GM12878 (cell line): ENCODE data around the gene NARF. TPM values are rescaled to one million over a fixed set of nuclear protein-coding genes. Genes with fewer than 3 reads are reported as not detected.

ENCODE experiments used
- ATAC-seq: fragments of 200-7000 bp; cut with Tn5 transposase; 3 replicates; pipeline ENCODE4 v1.9.1; 2020; ENCODE audit warnings: mild to moderate bottlenecking, moderate library complexity
- BruUV-seq: library from RNA; stranded (reverse); fragments of 400-500 nt; replicated peaks from 2 replicates; lab custom pipeline; 2021; lab: Mats Ljungman, UMichigan
- CTCF ChIA-PET: fragments of 300-600 bp; sonication (Branson Sonifier 250); formaldehyde crosslinking; extraction: SDS; loops from one replicate; lab custom pipeline; 2021; ENCODE audit warnings: inconsistent platforms; lab: Yijun Ruan, JAX
- POLR2A ChIA-PET: fragments of 350-600 bp; formaldehyde crosslinking; extraction: SDS; loops from one replicate; lab custom pipeline; 2021; ENCODE audit warnings: inconsistent platforms; lab: Charles Lee
- RAD21 ChIA-PET: fragments of 300-600 bp; sonication (Branson Sonifier 250); formaldehyde crosslinking; loops from one replicate; lab custom pipeline; 2023; ENCODE audit warnings: antibody characterized with exemption; ENCODE audit not compliant: unreplicated experiment; lab: Charles Lee
- SMC1A ChIA-PET: fragments of 300-600 bp; sonication (Branson Sonifier 250); formaldehyde crosslinking; loops from one replicate; lab custom pipeline; 2023; ENCODE audit not compliant: unreplicated experiment, uncharacterized antibody; lab: Charles Lee
- DNase-seq: peaks from one replicate; pipeline ENCODE4 v3.0.0-alpha.2; 2011; ENCODE audit warnings: low read depth, low spot score
- FAIRE-seq: peaks from 3 replicates; lab custom pipeline; 2011; peaks lifted over from hg19 to GRCh38; lab: Jason Lieb, UNC
- H2AFZ ChIP-seq: 2 replicates; pipeline ENCODE4 v1.6.0; 2011; ENCODE audit warnings: low read depth, low read length, control low read depth; ENCODE audit not compliant: control insufficient read depth
- H3K27ac ChIP-seq: 2 replicates; pipeline ENCODE4 v1.5.1; 2011; ENCODE audit warnings: control low read depth; ENCODE audit not compliant: control insufficient read depth, insufficient read depth
- H3K27me3 ChIP-seq, 2 experiments: replicated peaks in 1 of 2; 2 replicates each; pipeline versions ENCODE4 v1.6.0 to v1.6.1; 2011; ENCODE audit warnings: low read length in 1 of 2; ENCODE audit not compliant: control insufficient read depth in 2 of 2, insufficient read depth in 2 of 2
- H3K36me3 ChIP-seq, 2 experiments: 2 replicates each; pipeline ENCODE4 v1.5.1; 2011; ENCODE audit warnings: low read length in 1 of 2; ENCODE audit not compliant: control insufficient read depth in 2 of 2, insufficient read depth in 2 of 2
- H3K4me1 ChIP-seq: 2 replicates; pipeline ENCODE4 v1.6.1; 2011; ENCODE audit warnings: mild to moderate bottlenecking, low read length, moderate library complexity, mixed read lengths; ENCODE audit not compliant: control insufficient read depth, insufficient read depth
- H3K4me2 ChIP-seq: 2 replicates; pipeline ENCODE4 v1.6.0; 2011; ENCODE audit warnings: control low read depth; ENCODE audit not compliant: control insufficient read depth, insufficient read depth
- H3K4me3 ChIP-seq: fragments of 200-600 bp; sonication (generic); 2 replicates; pipeline ENCODE4 v1.5.1; 2016
- H3K79me2 ChIP-seq: 2 replicates; pipeline ENCODE4 v1.6.0; 2011; ENCODE audit warnings: low read length; ENCODE audit not compliant: control insufficient read depth, insufficient read depth
- H3K9ac ChIP-seq: 2 replicates; pipeline ENCODE4 v1.8.0; 2011; ENCODE audit warnings: low read length, control low read depth, mixed read lengths; ENCODE audit not compliant: control insufficient read depth, insufficient read depth
- H3K9me3 ChIP-seq: replicated peaks from 3 replicates; pipeline ENCODE4 v1.5.1; 2011; ENCODE audit warnings: mild to moderate bottlenecking, low read length; ENCODE audit not compliant: control insufficient read depth, insufficient read depth
- H4K20me1 ChIP-seq: 2 replicates; pipeline ENCODE4 v1.6.0; 2011; ENCODE audit not compliant: control insufficient read depth, insufficient read depth
- BHLHE40 ChIP-seq, 2 experiments: fragments of 450-650 bp in 1 of 2; IDR thresholded peaks; 2 replicates each; pipeline ENCODE4 v1.6.1; 2011 to 2017; ENCODE audit warnings: low read depth in 2 of 2, borderline replicate concordance in 1 of 2, improper control_type of control experiment in 1 of 2, low read length in 1 of 2, mild to moderate bottlenecking in 1 of 2
- CEBPB ChIP-seq, 2 experiments: fragments of 150-350 bp in 1 of 2; IDR thresholded peaks; 2 replicates each; pipeline ENCODE4 v1.6.1; 2012 to 2014; ENCODE audit warnings: low read depth in 2 of 2, low read length in 2 of 2, borderline replicate concordance in 1 of 2, inconsistent platforms in 1 of 2
- MTA3 ChIP-seq: IDR thresholded peaks from 2 replicates; pipeline ENCODE4 v1.6.1; 2012; ENCODE audit warnings: low read length, inconsistent platforms, borderline replicate concordance
- POLR2A ChIP-seq: IDR thresholded peaks from 2 replicates; pipeline ENCODE4 v1.6.1; 2011; ENCODE audit warnings: low read depth, mild to moderate bottlenecking, low read length
- POLR2AphosphoS2 ChIP-seq: IDR thresholded peaks from 2 replicates; pipeline ENCODE4 v1.6.1; 2011; ENCODE audit warnings: low read depth, mild to moderate bottlenecking, low read length, improper control_type of control experiment, moderate library complexity
- SKIL ChIP-seq: fragments of 450-650 bp; IDR thresholded peaks from 2 replicates; pipeline ENCODE4 v1.6.1; 2017; ENCODE audit warnings: mild to moderate bottlenecking, low read depth, inconsistent platforms; ENCODE audit not compliant: poor library complexity, severe bottlenecking
- SMC3 ChIP-seq: IDR thresholded peaks from 2 replicates; pipeline ENCODE4 v1.6.1; 2011; ENCODE audit warnings: low read length, improper control_type of control experiment, borderline replicate concordance
- ZNF622 ChIP-seq: fragments of 450-650 bp; IDR thresholded peaks from 2 replicates; pipeline ENCODE4 v1.6.1; 2017; ENCODE audit warnings: mild to moderate bottlenecking, inconsistent platforms
- WGBS: methylation state at CpG from one replicate; pipeline ENCODE4 v1.1.6; 2016; ENCODE audit warnings: low lambda C conversion rate; ENCODE audit not compliant: insufficient replicate concordance, insufficient coverage; ENCODE audit errors: missing lambda C conversion rate; 5-methylcytosine and 5-hydroxymethylcytosine counted together
- in situ Hi-C: fragments of 300-500 bp; cut with MboI; formaldehyde crosslinking; loops from 9 replicates; pipeline ENCODE4 v1.14.3; 2018; ENCODE audit warnings: mixed read lengths
- intact Hi-C: fragments of 100-400 bp; cut with micrococcal nuclease; formaldehyde crosslinking; loops from one replicate; pipeline ENCODE4 v1.14.2; 2022; ENCODE audit not compliant: unreplicated experiment
- polyA plus RNA-seq, 11 experiments: library from polyadenylated mRNA; depleted of rRNA in 4 of 11; unstranded in 6 of 11; stranded (reverse) in 5 of 11; fragments of >200 nt; fragmentation: Nextera tagmentation in 4 of 11; fragmentation: Illumina TruSeq in 1 of 11; extraction: Ambion mirVana in 4 of 11; extraction: Trizol in 1 of 11; gene quantifications; 1 replicate in 1 of 11; 2 replicates in 10 of 11; pipeline versions ENCODE4 v1.2.1 to v1.2.3, GENCODE V29; 2011 to 2016; ENCODE audit warnings: inconsistent platforms in 2 of 11, missing spikeins in 2 of 11, low read depth in 1 of 11
- total RNA-seq, 4 experiments: library from RNA; depleted of rRNA in 3 of 4; stranded (reverse); fragments of >200 nt in 3 of 4; fragmentation: Illumina TruSeq in 1 of 4; extraction: Trizol in 1 of 4; gene quantifications; 2 replicates each; pipeline versions ENCODE4 v1.2.1 to v1.2.3, GENCODE V29; 2013 to 2021

The NARF gene
- total and polyA plus RNA-seq, 10 of the 15 experiments (the other 5 are each of a cell fraction or from before 2014, with no cell fraction given), result 16.7 to 126 (median 47.5) TPM

- H2AFZ ChIP-seq, result no peak overlapping the region
- peaks cover 16% of the 10 kb centered on the region for H3K4me1 ChIP-seq
- ChIA-PET CTCF (no interaction called here), POLR2A (no interaction called here), RAD21 (no interaction called here), SMC1A (no interaction called here)
- DNase-seq (no peak), ATAC-seq (no peak), FAIRE-seq (no peak)
- H3K4me3 ChIP-seq, result no peak overlapping the region
- no peak overlapping the region for H3K27ac ChIP-seq
- no peaks in the 10 kb centered on the region; the same call in 1 of the 2 replicates for H4K20me1 ChIP-seq
- BruUV-seq, result no TSS peak
- in situ Hi-C loops, result no loop called here
- 96% methylated on average over 30 of the region's 34 CpGs for WGBS
- H3K9ac ChIP-seq, result no peak overlapping the region
- TF ChIP-seq POLR2A (peak; percentile 65), SMC3 (no peak)
- H3K9me3 ChIP-seq, result no peaks in the 10 kb centered on the region
- no peaks in the 10 kb centered on the region for H3K27me3 ChIP-seq
- peaks cover 4 to 24% of the 10 kb centered on the region in 2 experiments; a peak in 3 of 4 replicates for H3K36me3 ChIP-seq
- no peak overlapping the region for H3K4me2 ChIP-seq
- intact Hi-C loops, result no loop called here
- no peaks in the 10 kb centered on the region for H3K79me2 ChIP-seq
These were observed 18.6 kb upstream of the NARF start for GRCh38 chr17:82439829-82440365.

- H4K20me1 ChIP-seq, result no peaks in the 10 kb centered on the region; the same call in 1 of the 2 replicates
- H2AFZ ChIP-seq, result no peak overlapping the region
- H3K9ac ChIP-seq, result no peak overlapping the region
- H3K27ac ChIP-seq, result no peak overlapping the region
- H3K79me2 ChIP-seq, result no peaks in the 10 kb centered on the region
- intact Hi-C loops, result no loop called here
- TF ChIP-seq SKIL, result no peak
- TF ChIP-seq BHLHE40 (IDR thresholded peaks at IDR 0.05; ENCODE audit: borderline replicate concordance in 1 of 2, low read depth in 2 of 2, low read length in 1 of 2), result no peak
- no peak for TF ChIP-seq ZNF622
- peak; percentile 55; the same call in 1 of the 2 replicates for TF ChIP-seq POLR2AphosphoS2
- TF ChIP-seq MTA3, result peak; percentile 79; the same call in 1 of the 2 replicates
- TF ChIP-seq CEBPB (IDR thresholded peaks at IDR 0.05; ENCODE audit: borderline replicate concordance in 1 of 2, low read depth in 2 of 2, low read length in 2 of 2), result no peak
- 0 out of 2 replicates have a peak, but pooled peaks have one; percentile 48 for TF ChIP-seq POLR2A
- CTCF ChIA-PET, result no interaction called here
- H3K9me3 ChIP-seq, result no peaks in the 10 kb centered on the region
- no TSS peak for BruUV-seq
- no peak overlapping the region for H3K4me3 ChIP-seq
- H3K36me3 ChIP-seq, result peaks cover 4 to 28% of the 10 kb centered on the region in 2 experiments; a peak in 3 of 4 replicates
- DNase-seq, result no peak
- POLR2A ChIA-PET, result no interaction called here
- WGBS, result 27% methylated on average over 22 of the region's 22 CpGs
- ATAC-seq, result peak; percentile 13
- FAIRE-seq, result no peak
- RAD21 ChIA-PET, result no interaction called here
- in situ Hi-C loops, result no loop called here
- H3K4me2 ChIP-seq, result no peak overlapping the region
- no peaks in the 10 kb centered on the region for H3K27me3 ChIP-seq
- peaks cover 16% of the 10 kb centered on the region for H3K4me1 ChIP-seq
- SMC1A ChIA-PET, result no interaction called here
These were observed 18.0 kb upstream of the NARF start for GRCh38 chr17:82440469-82440981.
